BJ (cell line): Measurements from ENCODE around the gene HTRA3. TPM values are rescaled to one million over a fixed set of nuclear protein-coding genes. Genes with fewer than 3 reads are reported as not detected.
"Not testable (repeated sequence)": the region's sequence is repeated elsewhere in the genome, so short reads cannot be mapped to it uniquely, and the experiment has no call there.

ENCODE experiments used
- CTCF ChIA-PET: fragments of 350-600 bp; formaldehyde crosslinking; extraction: SDS; loops from one replicate; lab custom pipeline; 2021; ENCODE audit warnings: antibody characterized with exemption, inconsistent platforms; lab: Yijun Ruan, JAX
- POLR2A ChIA-PET: fragments of 300-600 bp; sonication (Branson Sonifier 250); formaldehyde crosslinking; extraction: SDS; loops from one replicate; lab custom pipeline; 2021; ENCODE audit warnings: antibody characterized with exemption; lab: Charles Lee
- DNase-seq: peaks from one replicate; pipeline ENCODE4 v3.0.0-alpha.2; 2011; ENCODE audit warnings: low read depth
- H3K27me3 ChIP-seq: 2 replicates; pipeline ENCODE4 v1.6.0; 2011; ENCODE audit warnings: low read length; ENCODE audit not compliant: control insufficient read depth, insufficient read depth
- H3K36me3 ChIP-seq: 2 replicates; pipeline ENCODE4 v1.5.1; 2011; ENCODE audit warnings: low read length; ENCODE audit not compliant: control insufficient read depth, insufficient read depth
- H3K4me3 ChIP-seq: 2 replicates; pipeline ENCODE4 v1.5.1; 2011; ENCODE audit warnings: low read depth, mild to moderate bottlenecking, control low read depth, low read length
- CTCF ChIP-seq: IDR thresholded peaks from 2 replicates; pipeline ENCODE4 v1.5.1; 2011; ENCODE audit warnings: low read depth, mild to moderate bottlenecking, control low read depth, inconsistent platforms, low read length, moderate library complexity; ENCODE audit not compliant: insufficient read depth
- polyA plus RNA-seq: library from polyadenylated mRNA; depleted of rRNA; stranded (reverse); fragments of >200 nt; gene quantifications from 2 replicates; pipeline ENCODE4 v1.2.3, GENCODE V29; 2011

Gene HTRA3
- polyA plus RNA-seq, 1 experiment: 5.7 TPM

- no peaks in the 10 kb centered on the region for H3K36me3 ChIP-seq
- TF ChIP-seq CTCF: no peak
- DNase-seq: no peak
- no peaks in the 10 kb centered on the region; the same call in 1 of the 2 replicates for H3K27me3 ChIP-seq
- H3K4me3 ChIP-seq: no peak overlapping the region
- ChIA-PET POLR2A (no interaction called here), CTCF (no interaction called here)
Observed at GRCh38 chr4:8336412-8337075, 67.0 kb downstream of the HTRA3 start.

GRCh38 chr4:8338351-8338961 lies 68.9 kb downstream of the HTRA3 start:
- ChIA-PET POLR2A (no interaction called here), CTCF (no interaction called here)
- Histone ChIP-seq H3K36me3 (no peaks in the 10 kb centered on the region), H3K4me3 (no peak overlapping the region), H3K27me3 (no peaks in the 10 kb centered on the region)
- TF ChIP-seq CTCF: no peak
- no peak for DNase-seq

- CTCF ChIA-PET: interaction anchor here (0.6 to 1.7 kb wide), 2 partner anchors 11 to 99 kb away, joined by 3 read pairs; no protein-coding TSS in a partner anchor
- Histone ChIP-seq H3K27me3 (no peaks in the 10 kb centered on the region), H3K4me3 (no peak overlapping the region), H3K36me3 (no peaks in the 10 kb centered on the region)
- DNase-seq: no peak
- POLR2A ChIA-PET: interaction anchor here (0.6 kb wide), 1 partner anchor 24 kb away, joined by 3 read pairs; no protein-coding TSS in a partner anchor
- no peak for TF ChIP-seq CTCF
Observed at GRCh38 chr4:8340781-8341241, 71.3 kb downstream of the HTRA3 start.

GRCh38 chr4:8341281-8341680 lies 71.7 kb downstream of the HTRA3 start:
- POLR2A ChIA-PET, H3K36me3 ChIP-seq, H3K27me3 ChIP-seq, DNase-seq, H3K4me3 ChIP-seq: not testable (repeated sequence)
- CTCF ChIA-PET: interaction anchor here (0.6 kb wide), 1 partner anchor 11 kb away, joined by 3 read pairs; no protein-coding TSS in a partner anchor

GRCh38 chr4:8341691-8342090 lies 72.1 kb downstream of the HTRA3 start:
- ChIA-PET CTCF (interaction anchor here (0.7 to 1.0 kb wide), 2 partner anchors 10 to 99 kb away, joined by 3 read pairs; no protein-coding TSS in a partner anchor), POLR2A (no interaction called here)
- no peaks in the 10 kb centered on the region for H3K27me3 ChIP-seq
- TF ChIP-seq CTCF: no peak
- no peak overlapping the region for H3K4me3 ChIP-seq
- DNase-seq: no peak
- H3K36me3 ChIP-seq: no peaks in the 10 kb centered on the region
